Astrocyte (in vitro differentiated cells and primary cell): ENCODE data around the gene ZNF410. TPM values are rescaled to one million over a fixed set of nuclear protein-coding genes. Genes with fewer than 3 reads are reported as not detected.
A peak's percentile ranks its signal among the peaks of the same experiment; 100 is the strongest.

Source experiments
- DNase-seq: peaks from one replicate; pipeline ENCODE4 v3.0.0-alpha.2; 2010; ENCODE audit warnings: low read depth
- FAIRE-seq: peaks from 2 replicates; lab custom pipeline; 2011; peaks lifted over from hg19 to GRCh38; lab: Jason Lieb, UNC
- H2AFZ ChIP-seq: 2 replicates; pipeline ENCODE4 v1.6.0; 2012; ENCODE audit warnings: low read depth, low read length, inconsistent platforms
- H3K27ac ChIP-seq: 2 replicates; pipeline ENCODE4 v1.5.1; 2011; ENCODE audit warnings: low read depth, low read length, inconsistent platforms
- H3K27me3 ChIP-seq: 2 replicates; pipeline ENCODE4 v1.6.0; 2011; ENCODE audit warnings: low read length, inconsistent platforms; ENCODE audit not compliant: insufficient read depth
- H3K36me3 ChIP-seq: 2 replicates; pipeline ENCODE4 v1.5.1; 2011; ENCODE audit warnings: low read length, inconsistent platforms; ENCODE audit not compliant: insufficient read depth
- H3K4me1 ChIP-seq: 2 replicates; pipeline ENCODE4 v1.5.1; 2011; ENCODE audit warnings: low read length, inconsistent platforms; ENCODE audit not compliant: insufficient read depth
- H3K4me2 ChIP-seq: 2 replicates; pipeline ENCODE4 v1.6.0; 2012; ENCODE audit warnings: low read length, inconsistent platforms
- H3K4me3 ChIP-seq: 2 replicates; pipeline ENCODE4 v1.5.1; 2011; ENCODE audit warnings: low read depth, mild to moderate bottlenecking, low read length, inconsistent platforms; ENCODE audit not compliant: insufficient read depth
- H3K79me2 ChIP-seq: 2 replicates; pipeline ENCODE4 v1.6.0; 2012; ENCODE audit warnings: mild to moderate bottlenecking, low read length, inconsistent platforms; ENCODE audit not compliant: insufficient read depth
- H3K9ac ChIP-seq: 2 replicates; pipeline ENCODE4 v1.6.0; 2012; ENCODE audit warnings: mild to moderate bottlenecking, low read length, inconsistent platforms
- H3K9me3 ChIP-seq: 2 replicates; pipeline ENCODE4 v1.5.1; 2012; ENCODE audit warnings: low read depth, mild to moderate bottlenecking, low read length, inconsistent platforms; ENCODE audit not compliant: insufficient read depth
- H4K20me1 ChIP-seq: 2 replicates; pipeline ENCODE4 v1.6.0; 2012; ENCODE audit warnings: low read length, inconsistent platforms; ENCODE audit not compliant: insufficient read depth
- H3K27ac Mint-ChIP-seq: one replicate; pipeline ENCODE4 v1.8.0; 2021; ENCODE audit warnings: mild to moderate bottlenecking, mixed read lengths; ENCODE audit not compliant: unreplicated experiment
- H3K27me3 Mint-ChIP-seq: one replicate; pipeline ENCODE4 v1.8.0; 2021; ENCODE audit warnings: low read depth, mixed read lengths; ENCODE audit not compliant: unreplicated experiment
- H3K36me3 Mint-ChIP-seq: one replicate; pipeline ENCODE4 v1.8.0; 2021; ENCODE audit warnings: low read depth, mixed read lengths; ENCODE audit not compliant: unreplicated experiment
- H3K4me1 Mint-ChIP-seq: one replicate; pipeline ENCODE4 v1.8.0; 2021; ENCODE audit warnings: low read depth, mixed read lengths; ENCODE audit not compliant: unreplicated experiment
- H3K4me3 Mint-ChIP-seq: one replicate; pipeline ENCODE4 v1.8.0; 2021; ENCODE audit warnings: mild to moderate bottlenecking, moderate library complexity, mixed read lengths; ENCODE audit not compliant: unreplicated experiment
- H3K9me3 Mint-ChIP-seq: one replicate; pipeline ENCODE4 v1.8.0; 2021; ENCODE audit warnings: mild to moderate bottlenecking, mixed read lengths; ENCODE audit not compliant: unreplicated experiment
- CTCF ChIP-seq: IDR thresholded peaks from 2 replicates; pipeline ENCODE4 v1.5.1; 2011; ENCODE audit warnings: low read depth, mild to moderate bottlenecking, inconsistent platforms, low read length, moderate library complexity; ENCODE audit not compliant: insufficient read depth
- EZH2 ChIP-seq: IDR thresholded peaks from 2 replicates; pipeline ENCODE4 v1.6.1; 2012; ENCODE audit warnings: mild to moderate bottlenecking, low read length, inconsistent platforms; ENCODE audit not compliant: insufficient read depth
- total RNA-seq: library from RNA; stranded (reverse); gene quantifications from 2 replicates; pipeline ENCODE4 v1.2.1, GENCODE V29; 2021

Gene ZNF410
- total RNA-seq, 1 donor from 2014 or later = 42.9 TPM

- peak overlapping the region; percentile 91 for H3K27ac ChIP-seq
- Mint-ChIP-seq H3K4me3 (peak overlapping the region; percentile 95), H3K4me1 (peaks cover 22% of the 10 kb centered on the region), H3K27ac (peak overlapping the region; percentile 54), H3K9me3 (no peaks in the 10 kb centered on the region), H3K27me3 (no peaks in the 10 kb centered on the region), H3K36me3 (no peaks in the 10 kb centered on the region)
- TF ChIP-seq EZH2 (no peak), CTCF (no peak)
- H3K4me2 ChIP-seq = peak overlapping the region; percentile 80
- peaks cover 13% of the 10 kb centered on the region for H3K4me1 ChIP-seq
- H2AFZ ChIP-seq = peak overlapping the region; percentile 78
- FAIRE-seq = no peak
- no peaks in the 10 kb centered on the region for H3K27me3 ChIP-seq
- peaks cover 3% of the 10 kb centered on the region for H3K36me3 ChIP-seq
- H3K79me2 ChIP-seq = peaks cover 71% of the 10 kb centered on the region
- peak overlapping the region; percentile 72 for H3K4me3 ChIP-seq
- no peak for DNase-seq
- peaks cover 39% of the 10 kb centered on the region for H4K20me1 ChIP-seq
- no peaks in the 10 kb centered on the region for H3K9me3 ChIP-seq
- H3K9ac ChIP-seq = peak overlapping the region; percentile 96
These were observed 608 bp downstream of the ZNF410 start for GRCh38 chr14:73887318-73887616.

GRCh38 chr14:73887694-73888459 is 1.2 kb downstream of the ZNF410 start:
- Histone ChIP-seq H3K9me3 (no peaks in the 10 kb centered on the region), H3K27ac (peak overlapping the region; percentile 91), H3K79me2 (peaks cover 76% of the 10 kb centered on the region), H3K4me3 (peak overlapping the region; percentile 72), H3K4me1 (peaks cover 13% of the 10 kb centered on the region), H4K20me1 (peaks cover 41% of the 10 kb centered on the region), H3K4me2 (peak overlapping the region; percentile 80), H3K9ac (peak overlapping the region; percentile 96), H3K27me3 (no peaks in the 10 kb centered on the region), H3K36me3 (peaks cover 3% of the 10 kb centered on the region), H2AFZ (no peak overlapping the region)
- DNase-seq = no peak
- H3K4me3 Mint-ChIP-seq = peak overlapping the region; percentile 95
- H3K9me3 Mint-ChIP-seq = no peaks in the 10 kb centered on the region
- TF ChIP-seq EZH2 = no peak
- TF ChIP-seq CTCF = no peak
- FAIRE-seq = no peak
- H3K27ac Mint-ChIP-seq = peak overlapping the region; percentile 54
- H3K27me3 Mint-ChIP-seq = no peaks in the 10 kb centered on the region
- peaks cover 22% of the 10 kb centered on the region for H3K4me1 Mint-ChIP-seq
- no peaks in the 10 kb centered on the region for H3K36me3 Mint-ChIP-seq

- Mint-ChIP-seq H3K36me3 (no peaks in the 10 kb centered on the region), H3K9me3 (no peaks in the 10 kb centered on the region), H3K27me3 (no peaks in the 10 kb centered on the region), H3K4me3 (peak overlapping the region; percentile 95), H3K4me1 (peaks cover 22% of the 10 kb centered on the region), H3K27ac (no peak overlapping the region)
- Histone ChIP-seq H3K27ac (peak overlapping the region; percentile 2), H3K9me3 (no peaks in the 10 kb centered on the region), H3K36me3 (peaks cover 6% of the 10 kb centered on the region), H4K20me1 (peaks cover 41% of the 10 kb centered on the region), H3K4me1 (peaks cover 13% of the 10 kb centered on the region), H3K4me3 (peak overlapping the region; percentile 72), H3K79me2 (peaks cover 81% of the 10 kb centered on the region), H3K27me3 (no peaks in the 10 kb centered on the region), H2AFZ (no peak overlapping the region), H3K9ac (peak overlapping the region; percentile 96), H3K4me2 (peak overlapping the region; percentile 80)
- TF ChIP-seq EZH2 = no peak
- no peak for TF ChIP-seq CTCF
- DNase-seq (peak; percentile 11), FAIRE-seq (no peak)
These were observed 1.7 kb downstream of the ZNF410 start for GRCh38 chr14:73888460-73888725.
